ENCODE results near the gene GAGE10. TPM values are rescaled to one million over a fixed set of nuclear protein-coding genes. Genes with fewer than 3 reads are reported as not detected.

Gene GAGE10
- total and polyA plus RNA-seq, 2 donors (not counting 3 experiments of a cell fraction or from before 2014, with no cell fraction given), result not detected

GRCh38 chrX:49308604-49309269, 5.3 kb downstream of the GAGE10 start:
- no peak for FAIRE-seq
- intact Hi-C loops (cut with micrococcal nuclease), result no loop called here
- DNase-seq (ENCODE audit: low read depth, low spot score), result peak; percentile 2

More at GRCh38 chrX:49308604-49309269, 5.3 kb downstream of the GAGE10 start:
- dilution Hi-C loops (cut with MboI; ENCODE audit: extremely low pct_ligation_motif_present, low sequenced_read_pairs), result no loop called here
- H3K79me2 ChIP-seq (ENCODE audit: control insufficient read depth, insufficient read depth, low read length), result no peaks in the 10 kb centered on the region
- peak overlapping the region; percentile 83 for H2AFZ ChIP-seq (ENCODE audit: low read depth, low read length)
- H3K9ac ChIP-seq (replicated peaks; ENCODE audit: extremely low read depth, insufficient read depth, low read length), result no peak overlapping the region
- peak overlapping the region; percentile 72 for H3K4me2 ChIP-seq (ENCODE audit: insufficient read depth, low read length)
- H4K20me1 ChIP-seq (replicated peaks; ENCODE audit: control insufficient read depth, extremely low read depth, insufficient read depth, low read length), result no peaks in the 10 kb centered on the region
- no peaks in the 10 kb centered on the region for H3K4me1 ChIP-seq (ENCODE audit: control insufficient read depth, extremely low read depth, insufficient read depth, low read length)
- ChIA-PET CTCF (no interaction called here), POLR2A (no interaction called here)
- BruUV-seq (replicated peaks), result no TSS peak
- no peak overlapping the region for H3K4me3 ChIP-seq (replicated peaks in 1 of 3; ENCODE audit: insufficient read depth in 1 of 3, low read depth in 1 of 3, low read length in 3 of 3)
- no peaks in the 10 kb centered on the region for H3K9me1 ChIP-seq (replicated peaks; ENCODE audit: control insufficient read depth, extremely low read depth, insufficient read depth, low read length)
- no peak overlapping the region for H3K27ac ChIP-seq (ENCODE audit: insufficient read depth, low read depth, low read length)
- no peaks in the 10 kb centered on the region for H3K27me3 ChIP-seq (ENCODE audit: control insufficient read depth in 2 of 2, insufficient read depth in 2 of 2, low read length in 2 of 2)
- H3K9me3 ChIP-seq (replicated peaks; ENCODE audit: control insufficient read depth, insufficient read depth, low read length), result no peaks in the 10 kb centered on the region
- TF ChIP-seq MYC (IDR thresholded peaks at IDR 0.05; ENCODE audit: low read depth, low read length), result no peak
- TF ChIP-seq, protein P1, sequence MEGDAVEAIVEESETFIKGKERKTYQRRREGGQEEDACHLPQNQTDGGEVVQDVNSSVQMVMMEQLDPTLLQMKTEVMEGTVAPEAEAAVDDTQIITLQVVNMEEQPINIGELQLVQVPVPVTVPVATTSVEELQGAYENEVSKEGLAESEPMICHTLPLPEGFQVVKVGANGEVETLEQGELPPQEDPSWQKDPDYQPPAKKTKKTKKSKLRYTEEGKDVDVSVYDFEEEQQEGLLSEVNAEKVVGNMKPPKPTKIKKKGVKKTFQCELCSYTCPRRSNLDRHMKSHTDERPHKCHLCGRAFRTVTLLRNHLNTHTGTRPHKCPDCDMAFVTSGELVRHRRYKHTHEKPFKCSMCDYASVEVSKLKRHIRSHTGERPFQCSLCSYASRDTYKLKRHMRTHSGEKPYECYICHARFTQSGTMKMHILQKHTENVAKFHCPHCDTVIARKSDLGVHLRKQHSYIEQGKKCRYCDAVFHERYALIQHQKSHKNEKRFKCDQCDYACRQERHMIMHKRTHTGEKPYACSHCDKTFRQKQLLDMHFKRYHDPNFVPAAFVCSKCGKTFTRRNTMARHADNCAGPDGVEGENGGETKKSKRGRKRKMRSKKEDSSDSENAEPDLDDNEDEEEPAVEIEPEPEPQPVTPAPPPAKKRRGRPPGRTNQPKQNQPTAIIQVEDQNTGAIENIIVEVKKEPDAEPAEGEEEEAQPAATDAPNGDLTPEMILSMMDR (IDR thresholded peaks at IDR 0.05; ENCODE audit: extremely low read depth in 1 of 2, insufficient read depth in 1 of 2, low read depth in 1 of 2, low read length in 2 of 2), result no peak
- no peak for TF ChIP-seq POLR2A (IDR thresholded peaks at IDR 0.05; ENCODE audit: low read depth, low read length)
- TF ChIP-seq EZH2 (IDR thresholded peaks at IDR 0.05; ENCODE audit: borderline replicate concordance, low read depth, low read length, severe bottlenecking), result no peak
- TF ChIP-seq FOS (IDR thresholded peaks at IDR 0.05; ENCODE audit: borderline replicate concordance, insufficient read depth, low read length), result no peak
- TF ChIP-seq GATA2 (IDR thresholded peaks at IDR 0.05; ENCODE audit: insufficient read depth, insufficient read length, low read depth, low read length), result no peak
- TF ChIP-seq POLR2AphosphoS5 (IDR thresholded peaks at IDR 0.05; ENCODE audit: insufficient read depth, low read depth, low read length), result no peak
- TF ChIP-seq, protein P2, sequence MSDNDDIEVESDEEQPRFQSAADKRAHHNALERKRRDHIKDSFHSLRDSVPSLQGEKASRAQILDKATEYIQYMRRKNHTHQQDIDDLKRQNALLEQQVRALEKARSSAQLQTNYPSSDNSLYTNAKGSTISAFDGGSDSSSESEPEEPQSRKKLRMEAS (IDR thresholded peaks at IDR 0.05; ENCODE audit: insufficient read depth, insufficient read length), result no peak
- no peak for TF ChIP-seq JUN (IDR thresholded peaks at IDR 0.05; ENCODE audit: borderline replicate concordance, insufficient read depth, insufficient read length, low read depth)
- no peaks in the 10 kb centered on the region for H3K36me3 ChIP-seq (ENCODE audit: control insufficient read depth in 2 of 2, extremely low read depth in 1 of 2, insufficient read depth in 2 of 2, low read length in 2 of 2)
